HTR-8/SVneo (cell line): ENCODE measurements around the gene DCST1.

Experiments
- DNase-seq: peaks from one replicate; pipeline ENCODE4 v3.0.0; 2011; ENCODE audit warnings: low spot score, mixed read lengths; ENCODE audit not compliant: insufficient read length
- FAIRE-seq: peaks from 2 replicates; lab custom pipeline; 2011; peaks lifted over from hg19 to GRCh38; lab: Jason Lieb, UNC

Gene DCST1

DNA sequence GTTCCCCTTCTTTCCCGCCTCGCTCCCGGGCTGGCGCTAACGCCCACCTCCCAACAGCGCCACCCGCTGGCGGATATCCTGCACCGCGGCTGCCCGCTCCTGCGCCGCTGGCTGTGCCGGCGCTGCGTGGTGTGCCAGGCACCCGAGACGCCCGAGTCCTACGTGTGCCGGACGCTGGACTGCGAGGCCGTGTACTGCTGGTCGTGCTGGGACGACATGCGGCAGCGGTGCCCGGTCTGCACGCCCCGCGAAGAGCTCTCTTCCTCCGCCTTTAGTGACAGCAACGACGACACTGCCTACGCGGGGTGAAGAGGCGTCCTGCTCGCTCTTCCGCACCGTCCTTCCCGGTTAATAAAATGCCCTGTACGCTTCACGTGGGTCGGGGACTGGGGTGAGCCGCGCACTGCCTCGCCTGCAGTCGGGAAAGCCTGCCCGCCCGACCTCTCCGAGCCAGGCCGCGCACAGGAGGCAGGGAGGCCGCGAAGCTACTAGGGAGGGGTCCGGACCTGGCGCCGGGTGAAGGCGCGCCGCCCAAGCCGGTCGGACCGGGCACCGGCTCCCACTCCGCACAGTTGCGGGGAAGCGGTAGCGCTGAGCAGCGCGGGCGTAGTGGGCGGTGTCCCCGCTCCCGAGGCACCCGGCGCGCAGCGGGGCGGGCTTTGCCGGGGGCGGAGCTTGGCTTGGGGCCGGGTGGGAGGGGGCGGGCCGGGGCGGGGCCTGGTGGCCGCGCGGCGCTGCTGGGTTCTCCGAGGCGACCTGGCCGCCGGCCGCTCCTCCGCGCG, 17.1 kb downstream of the DCST1 start, which contains the start of gene ADAM15:
Gene ADAM15, plus strand, starts transcription at position 757 of the 782 bp plus-strand sequence. CDS start 71 bp downstream, outside the sequence.
- FAIRE-seq (no peak), DNase-seq (peak; percentile 75)

DNA sequence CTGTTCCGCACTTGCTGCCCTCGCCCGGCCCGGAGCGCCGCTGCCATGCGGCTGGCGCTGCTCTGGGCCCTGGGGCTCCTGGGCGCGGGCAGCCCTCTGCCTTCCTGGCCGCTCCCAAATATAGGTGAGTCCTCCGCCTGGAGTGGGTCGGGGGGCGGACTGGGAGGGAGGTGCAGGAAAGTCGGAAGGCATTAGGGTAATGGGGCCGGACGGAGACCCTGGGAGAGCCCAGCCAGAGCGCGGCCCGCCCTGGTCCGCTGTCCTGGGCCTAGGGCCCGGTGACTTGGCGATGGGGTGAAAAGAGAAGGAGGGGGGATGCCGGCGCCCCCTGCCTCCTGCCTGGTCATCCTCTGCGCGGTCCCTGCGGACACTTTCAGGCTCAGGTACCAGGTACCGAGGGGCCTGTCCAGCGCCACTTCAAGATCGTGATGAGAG, 17.7 kb downstream of the DCST1 start:
- DNase-seq (no peak), FAIRE-seq (no peak)

DNA sequence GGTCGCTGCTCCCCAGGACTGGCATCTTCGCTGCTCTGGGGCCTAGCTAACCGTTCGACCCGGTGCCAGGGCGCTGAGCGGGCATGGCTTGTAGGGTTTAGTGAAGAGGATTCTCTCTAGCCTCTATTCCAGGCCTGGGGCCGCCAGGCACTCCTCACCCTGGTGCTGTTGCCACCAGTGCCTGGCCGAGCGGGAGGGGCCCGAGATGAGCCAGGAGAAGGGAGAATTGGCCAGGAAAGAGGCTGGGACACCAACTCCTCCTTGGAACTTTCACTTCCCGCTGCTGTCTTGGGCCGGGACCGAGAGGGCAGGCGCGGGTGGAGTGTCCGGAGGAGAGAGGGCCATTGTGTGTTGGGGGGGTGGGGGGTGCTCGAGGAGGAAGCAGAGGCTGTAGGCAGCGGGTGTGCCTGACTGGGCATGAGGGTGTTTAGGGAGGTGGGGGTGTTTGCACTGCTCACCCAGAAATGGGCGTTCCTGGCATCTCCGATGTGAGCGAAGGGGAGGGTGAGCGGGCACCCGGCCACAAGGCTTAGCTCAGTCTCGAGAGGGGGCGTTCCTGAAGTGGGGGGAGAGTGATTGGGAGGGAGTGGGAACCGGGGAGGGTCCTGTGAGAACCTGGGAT, 18.3 kb downstream of the DCST1 start:
- FAIRE-seq: no peak
- DNase-seq: no peak

GRCh38 chr1:155052439-155053395, 19.1 kb downstream of the DCST1 start:
- DNase-seq: no peak
- FAIRE-seq: no peak

- FAIRE-seq: no peak
- no peak for DNase-seq
These were observed 20.0 kb downstream of the DCST1 start for GRCh38 chr1:155053531-155054105.

DNA sequence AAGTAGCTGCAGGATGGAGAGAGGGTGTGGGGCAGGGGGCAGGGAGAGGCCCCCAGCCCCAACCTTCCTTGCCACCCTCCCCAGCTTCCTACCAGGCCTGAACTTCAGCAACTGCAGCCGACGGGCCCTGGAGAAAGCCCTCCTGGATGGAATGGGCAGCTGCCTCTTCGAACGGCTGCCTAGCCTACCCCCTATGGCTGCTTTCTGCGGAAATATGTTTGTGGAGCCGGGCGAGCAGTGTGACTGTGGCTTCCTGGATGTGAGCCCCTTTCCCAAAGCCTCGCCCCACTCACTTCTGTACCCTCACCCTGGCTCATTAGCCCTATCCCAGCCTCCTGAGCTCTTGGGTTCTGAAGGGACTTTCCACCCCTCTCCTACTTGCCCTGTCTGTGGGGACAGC, 23.5 kb downstream of the DCST1 start:
- no peak for DNase-seq
- FAIRE-seq: no peak

- DNase-seq (no peak), FAIRE-seq (no peak)
These were observed 24.2 kb downstream of the DCST1 start for GRCh38 chr1:155057788-155058211.

DNA sequence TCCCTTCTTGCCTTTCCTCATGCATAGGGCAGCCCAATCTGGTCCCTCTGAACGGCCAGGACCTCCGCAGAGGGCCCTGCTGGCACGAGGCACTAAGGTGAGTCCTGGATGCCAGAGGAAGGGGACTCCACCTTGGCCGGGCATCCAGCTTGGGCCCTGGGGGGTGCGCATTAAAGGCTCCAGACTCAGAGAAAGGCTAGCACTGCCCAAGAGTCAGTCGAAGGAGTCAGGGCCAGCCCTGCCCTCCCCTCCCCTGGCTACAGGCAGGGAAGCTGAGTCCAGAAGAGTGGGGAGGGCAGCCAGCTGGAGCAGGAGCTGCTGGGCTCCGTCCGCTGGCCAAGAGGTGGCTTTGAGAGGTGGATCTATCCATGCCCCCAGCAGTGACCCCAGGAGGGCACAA, 27.1 kb downstream of the DCST1 start:
- DNase-seq: no peak
- no peak for FAIRE-seq

DNA sequence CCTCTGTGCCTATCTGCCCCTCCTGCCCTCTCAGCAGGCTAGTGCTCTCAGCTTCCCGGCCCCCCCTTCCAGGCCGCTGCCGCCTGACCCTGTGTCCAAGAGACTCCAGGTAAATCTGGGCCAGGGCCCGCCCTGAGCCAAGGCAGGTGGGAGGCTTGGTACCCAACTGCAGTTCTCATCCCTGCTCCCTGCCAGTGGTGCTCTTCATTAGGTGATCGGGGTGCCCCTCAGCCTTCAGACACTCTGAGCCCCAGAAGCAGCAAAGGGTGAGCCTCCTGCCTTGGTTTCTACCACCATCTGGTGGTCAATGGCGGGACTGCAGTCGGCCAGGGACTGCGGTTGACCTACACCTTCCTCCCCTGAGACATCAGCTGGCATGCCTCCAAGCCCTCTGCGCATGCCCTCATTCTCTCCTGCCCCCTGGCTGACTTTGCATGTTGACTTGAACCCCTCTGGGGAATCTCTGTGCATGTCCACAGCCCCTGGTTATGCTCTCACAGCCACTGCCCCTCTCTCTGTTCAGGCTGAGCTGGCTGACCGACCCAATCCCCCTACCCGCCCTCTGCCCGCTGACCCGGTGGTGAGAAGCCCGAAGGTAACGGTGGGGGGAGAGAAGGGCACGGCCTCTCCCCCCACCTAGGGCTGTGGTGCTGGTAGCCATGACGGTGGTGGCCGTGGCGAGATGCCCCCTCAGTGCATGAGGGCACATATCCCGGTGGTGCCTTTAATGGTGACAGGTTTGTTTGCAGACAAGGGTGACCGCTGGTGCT, 27.9 kb downstream of the DCST1 start:
- FAIRE-seq (peak; percentile 33), DNase-seq (peak; percentile 81)

DNA sequence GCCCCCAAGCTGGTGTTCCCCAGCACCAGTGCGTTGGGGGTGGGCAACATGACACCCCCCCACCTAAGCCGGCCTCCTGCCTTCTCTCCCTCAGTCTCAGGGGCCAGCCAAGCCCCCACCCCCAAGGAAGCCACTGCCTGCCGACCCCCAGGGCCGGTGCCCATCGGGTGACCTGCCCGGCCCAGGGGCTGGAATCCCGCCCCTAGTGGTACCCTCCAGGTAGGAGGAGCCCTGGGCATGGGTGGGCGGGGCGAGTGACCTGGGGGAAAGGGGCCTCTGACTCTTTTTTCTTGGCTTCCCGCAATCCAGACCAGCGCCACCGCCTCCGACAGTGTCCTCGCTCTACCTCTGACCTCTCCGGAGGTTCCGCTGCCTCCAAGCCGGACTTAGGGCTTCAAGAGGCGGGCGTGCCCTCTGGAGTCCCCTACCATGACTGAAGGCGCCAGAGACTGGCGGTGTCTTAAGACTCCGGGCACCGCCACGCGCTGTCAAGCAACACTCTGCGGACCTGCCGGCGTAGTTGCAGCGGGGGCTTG, 28.6 kb downstream of the DCST1 start:
- DNase-seq (no peak), FAIRE-seq (no peak)

DNA sequence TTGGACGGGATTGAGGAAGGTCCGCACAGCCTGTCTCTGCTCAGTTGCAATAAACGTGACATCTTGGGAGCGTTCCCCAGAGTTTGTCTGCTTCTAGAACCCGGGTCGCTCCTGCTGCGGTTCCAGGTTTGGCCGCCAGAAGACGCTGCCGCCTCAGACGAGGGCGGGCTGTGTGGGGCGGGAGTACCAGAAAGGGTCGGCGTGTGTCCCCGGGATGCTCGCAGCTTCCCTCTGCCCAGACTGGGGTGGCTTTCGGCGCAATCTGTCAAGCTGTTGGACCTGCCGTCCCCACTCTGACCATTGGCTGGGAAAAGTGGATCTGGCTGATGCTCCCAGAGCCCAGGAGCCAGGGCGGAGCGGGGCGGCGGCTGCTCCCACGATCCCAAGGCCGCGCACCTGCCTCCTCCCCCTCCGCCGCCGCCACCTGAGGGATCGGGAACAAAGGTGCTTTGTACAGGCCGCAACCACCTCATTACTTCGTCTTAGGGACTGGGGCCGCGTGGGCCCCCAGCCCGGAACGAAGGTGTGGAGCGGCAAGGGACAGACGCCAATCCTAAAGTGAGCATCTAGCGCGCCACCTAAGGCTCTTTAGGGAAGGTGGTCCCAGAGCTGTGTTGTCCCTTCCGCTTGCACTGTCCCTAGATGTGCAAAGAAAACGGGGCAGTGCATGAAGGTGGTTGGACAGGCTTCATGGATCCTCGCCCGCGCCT, 29.2 kb downstream of the DCST1 start:
- no peak for FAIRE-seq
- DNase-seq: no peak

DNA sequence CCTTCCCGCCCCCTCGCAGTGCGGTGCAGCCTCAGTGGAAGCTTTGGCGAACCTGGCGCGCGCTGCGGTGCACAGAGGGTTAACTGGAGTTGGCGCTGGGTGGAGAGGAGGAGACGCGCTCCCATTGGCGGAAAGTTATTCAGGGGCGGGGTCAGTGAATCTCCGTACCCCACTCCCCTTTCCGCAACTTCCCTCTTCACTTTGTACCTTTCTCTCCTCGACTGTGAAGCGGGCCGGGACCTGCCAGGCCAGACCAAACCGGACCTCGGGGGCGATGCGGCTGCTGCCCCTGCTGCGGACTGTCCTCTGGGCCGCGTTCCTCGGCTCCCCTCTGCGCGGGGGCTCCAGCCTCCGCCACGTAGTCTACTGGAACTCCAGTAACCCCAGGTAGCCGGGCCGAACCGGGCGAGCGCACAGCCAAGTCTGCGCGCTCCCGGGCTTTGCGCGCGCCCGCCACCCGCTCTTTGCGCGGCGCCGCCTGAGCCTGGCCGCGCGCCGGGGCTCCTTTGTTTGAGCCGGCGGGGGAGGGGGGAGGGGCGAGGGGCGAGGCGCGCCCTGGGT, 30.0 kb downstream of the DCST1 start, which contains the start of gene EFNA4:
Gene EFNA4, plus strand, starts transcription at position 191 of the 561 bp plus-strand sequence. Its CDS starts 84 bp downstream, at position 275.
- peak; percentile 86 for DNase-seq
- FAIRE-seq: no peak

DNA sequence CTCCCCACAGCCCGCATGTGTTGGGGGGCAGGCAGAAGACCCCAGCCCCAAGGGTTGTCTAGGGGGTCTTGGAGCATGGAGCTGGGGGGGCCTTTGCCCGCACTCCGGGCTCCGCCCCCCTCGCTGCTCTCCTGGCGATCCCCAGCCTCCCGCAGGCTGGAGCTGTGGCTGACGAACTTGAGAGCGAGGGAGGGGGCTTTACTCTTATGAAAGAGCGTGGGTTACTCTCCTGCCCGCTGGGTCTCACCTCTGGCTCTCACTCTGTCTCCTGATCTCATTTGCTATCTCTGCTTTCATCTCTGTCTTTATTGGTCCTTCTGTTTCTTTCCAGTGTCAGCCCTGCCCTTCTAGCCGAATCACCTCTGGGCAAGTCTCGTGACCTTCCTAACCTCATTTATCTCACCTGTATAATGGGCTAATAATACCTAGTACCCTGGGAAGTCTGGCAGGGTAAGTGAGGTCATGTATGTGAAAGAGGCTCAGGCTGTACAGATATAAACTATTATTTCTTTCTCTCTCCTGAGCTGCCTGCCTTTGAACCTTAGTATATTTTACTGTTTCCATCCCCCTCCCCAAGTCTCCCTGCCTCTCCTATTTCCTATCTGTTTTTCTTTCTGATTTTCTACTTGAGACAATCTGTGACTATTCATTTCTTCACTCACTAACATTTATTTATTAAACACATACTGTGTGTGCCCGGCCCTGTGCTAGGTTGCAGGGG, 30.6 kb downstream of the DCST1 start:
- FAIRE-seq (no peak), DNase-seq (no peak)

GRCh38 chr1:155064832-155065429, 31.3 kb downstream of the DCST1 start:
- FAIRE-seq: no peak

GRCh38 chr1:155066777-155067176, 33.2 kb downstream of the DCST1 start:
- FAIRE-seq: no peak
- no peak for DNase-seq

More at GRCh38 chr1:155064832-155065429, 31.3 kb downstream of the DCST1 start:
- no peak for DNase-seq

- DNase-seq (no peak), FAIRE-seq (no peak)
These were observed 35.0 kb downstream of the DCST1 start for GRCh38 chr1:155068599-155068998.

- FAIRE-seq (no peak), DNase-seq (no peak)
These were observed 36.0 kb downstream of the DCST1 start for GRCh38 chr1:155069551-155070157.
